ENCODE results near the gene PAX7. TPM values are rescaled to one million over a fixed set of nuclear protein-coding genes. Genes with fewer than 3 reads are reported as not detected.

PAX7 gene
- total and polyA plus RNA-seq, 2 donors (not counting 1 experiment from before 2014, with no cell fraction given) = not detected

DNA sequence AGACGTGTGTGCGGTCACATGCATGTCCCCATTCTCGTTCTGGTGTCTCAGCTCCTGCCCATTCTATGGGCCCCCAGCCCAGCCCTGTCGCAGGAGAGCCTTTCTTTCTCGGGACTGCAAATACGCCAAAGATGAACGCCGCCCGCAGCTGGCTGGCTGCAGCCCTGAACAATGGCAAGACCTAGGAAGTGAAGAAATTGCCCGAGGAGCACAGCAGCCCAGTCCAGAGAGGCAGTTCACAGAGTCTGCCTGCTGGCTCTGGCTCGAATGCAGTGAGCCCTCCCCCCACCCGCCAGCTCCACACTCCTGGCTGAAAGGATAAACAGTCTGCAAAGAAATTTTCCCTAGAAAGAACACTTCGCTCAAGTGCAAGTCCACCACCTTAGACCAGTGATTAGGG lies 23.3 kb downstream of the PAX7 start:
- H3K36me3 ChIP-seq (replicated peaks in 1 of 2; ENCODE audit: control extremely low read depth in 1 of 2, control insufficient read depth in 1 of 2, extremely low read depth in 1 of 2, insufficient read depth in 2 of 2, low read length in 1 of 2) = no peaks in the 10 kb centered on the region
- 33% methylated on average over 10 of the region's 13 CpGs for WGBS (ENCODE audit: insufficient coverage)
- DNase-seq (no peak), ATAC-seq (ENCODE audit: low read depth) (no peak)
- Mint-ChIP-seq H3K27ac (no peak overlapping the region), H3K9me3 (ENCODE audit: insufficient read depth) (no peaks in the 10 kb centered on the region), H3K27me3 (peaks cover 71% of the 10 kb centered on the region), H3K4me3 (no peak overlapping the region), H3K4me1 (no peaks in the 10 kb centered on the region)
- no peak for TF ChIP-seq EZH2 (IDR thresholded peaks at IDR 0.05; ENCODE audit: borderline replicate concordance, insufficient read depth, low read depth, low read length, poor library complexity, severe bottlenecking)
- TF ChIP-seq, protein P1, sequence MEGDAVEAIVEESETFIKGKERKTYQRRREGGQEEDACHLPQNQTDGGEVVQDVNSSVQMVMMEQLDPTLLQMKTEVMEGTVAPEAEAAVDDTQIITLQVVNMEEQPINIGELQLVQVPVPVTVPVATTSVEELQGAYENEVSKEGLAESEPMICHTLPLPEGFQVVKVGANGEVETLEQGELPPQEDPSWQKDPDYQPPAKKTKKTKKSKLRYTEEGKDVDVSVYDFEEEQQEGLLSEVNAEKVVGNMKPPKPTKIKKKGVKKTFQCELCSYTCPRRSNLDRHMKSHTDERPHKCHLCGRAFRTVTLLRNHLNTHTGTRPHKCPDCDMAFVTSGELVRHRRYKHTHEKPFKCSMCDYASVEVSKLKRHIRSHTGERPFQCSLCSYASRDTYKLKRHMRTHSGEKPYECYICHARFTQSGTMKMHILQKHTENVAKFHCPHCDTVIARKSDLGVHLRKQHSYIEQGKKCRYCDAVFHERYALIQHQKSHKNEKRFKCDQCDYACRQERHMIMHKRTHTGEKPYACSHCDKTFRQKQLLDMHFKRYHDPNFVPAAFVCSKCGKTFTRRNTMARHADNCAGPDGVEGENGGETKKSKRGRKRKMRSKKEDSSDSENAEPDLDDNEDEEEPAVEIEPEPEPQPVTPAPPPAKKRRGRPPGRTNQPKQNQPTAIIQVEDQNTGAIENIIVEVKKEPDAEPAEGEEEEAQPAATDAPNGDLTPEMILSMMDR (IDR thresholded peaks at IDR 0.05) = no peak
- no peak overlapping the region for H3K4me2 ChIP-seq (replicated peaks; ENCODE audit: low read depth, low read length, poor library complexity, severe bottlenecking)
- H3K4me1 ChIP-seq (ENCODE audit: control insufficient read depth in 2 of 2, insufficient read depth in 2 of 2, low read length in 2 of 2) = peaks cover 0 to 3% of the 10 kb centered on the region in 2 donors
- H3K79me2 ChIP-seq (ENCODE audit: control insufficient read depth, insufficient read depth, low read length) = no peaks in the 10 kb centered on the region
- POLR2A ChIA-PET = no interaction called here
- CTCF ChIA-PET = no interaction called here
- peaks cover 0 to 45% (median 25%) of the 10 kb centered on the region in 4 experiments for H3K27me3 ChIP-seq (replicated peaks in 1 of 4; ENCODE audit: control extremely low read depth in 1 of 4, control insufficient read depth in 3 of 4, insufficient read depth in 4 of 4, low read length in 3 of 4)
- no peak overlapping the region for H3K4me3 ChIP-seq (ENCODE audit: control extremely low read depth in 1 of 5, extremely low read depth in 1 of 5, insufficient read depth in 1 of 5, low read depth in 2 of 5, low read length in 4 of 5)
- H4K20me1 ChIP-seq (ENCODE audit: control insufficient read depth, insufficient read depth, low read length, poor library complexity, severe bottlenecking) = no peaks in the 10 kb centered on the region
- H3K9ac ChIP-seq (ENCODE audit: low read length) = no peak overlapping the region
- no peaks in the 10 kb centered on the region for H3K9me3 ChIP-seq (ENCODE audit: control extremely low read depth in 1 of 3, control insufficient read depth in 2 of 3, insufficient read depth in 1 of 3, low read length in 2 of 3)
- no peak overlapping the region for H3K27ac ChIP-seq (ENCODE audit: low read length in 2 of 2)
- intact Hi-C loops (cut with micrococcal nuclease) = no loop called here
- H2AFZ ChIP-seq (ENCODE audit: insufficient read depth, low read depth, low read length, poor library complexity, severe bottlenecking) = no peak overlapping the region

DNA sequence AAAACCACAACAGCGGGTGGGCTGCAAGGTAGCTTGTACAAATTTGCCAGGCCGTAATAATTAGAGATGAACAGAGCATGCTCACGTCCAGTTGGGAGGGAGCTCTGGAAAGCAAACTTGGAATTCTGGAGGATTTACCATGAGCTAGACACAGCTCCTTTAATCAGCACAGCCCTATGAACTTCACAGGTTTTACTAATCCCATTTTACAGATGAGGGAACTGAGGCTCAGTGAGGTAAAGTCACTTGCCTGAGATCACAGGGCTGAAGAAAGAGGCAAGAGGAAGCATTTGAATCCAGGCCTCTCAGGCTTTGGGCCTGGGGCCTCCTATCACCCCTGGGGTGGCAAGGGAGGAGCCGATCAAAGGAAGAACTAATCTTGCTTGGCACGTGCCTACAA lies 24.0 kb downstream of the PAX7 start:
- no peaks in the 10 kb centered on the region for H3K9me3 ChIP-seq (ENCODE audit: control extremely low read depth in 1 of 3, control insufficient read depth in 2 of 3, insufficient read depth in 1 of 3, low read length in 2 of 3)
- no peak overlapping the region for H3K27ac Mint-ChIP-seq
- DNase-seq (no peak), ATAC-seq (ENCODE audit: low read depth) (no peak)
- no peak overlapping the region for H3K4me3 ChIP-seq (ENCODE audit: control extremely low read depth in 1 of 5, extremely low read depth in 1 of 5, insufficient read depth in 1 of 5, low read depth in 2 of 5, low read length in 4 of 5)
- no peak overlapping the region for H3K9ac ChIP-seq (ENCODE audit: low read length)
- H3K27me3 Mint-ChIP-seq = peaks cover 66% of the 10 kb centered on the region
- POLR2A ChIA-PET = no interaction called here
- no peak overlapping the region for H3K4me2 ChIP-seq (replicated peaks; ENCODE audit: low read depth, low read length, poor library complexity, severe bottlenecking)
- H3K4me1 ChIP-seq (ENCODE audit: control insufficient read depth in 2 of 2, insufficient read depth in 2 of 2, low read length in 2 of 2) = peaks cover 0 to 3% of the 10 kb centered on the region in 2 donors
- WGBS (ENCODE audit: insufficient coverage) = 93% methylated on average over 3 of the region's 5 CpGs
- no peak overlapping the region for H2AFZ ChIP-seq (ENCODE audit: insufficient read depth, low read depth, low read length, poor library complexity, severe bottlenecking)
- H3K4me3 Mint-ChIP-seq = no peak overlapping the region
- no peak for TF ChIP-seq EZH2 (IDR thresholded peaks at IDR 0.05; ENCODE audit: borderline replicate concordance, insufficient read depth, low read depth, low read length, poor library complexity, severe bottlenecking)
- TF ChIP-seq, protein P1 (IDR thresholded peaks at IDR 0.05) = no peak
- H3K27ac ChIP-seq (ENCODE audit: low read length in 2 of 2) = no peak overlapping the region
- H3K27me3 ChIP-seq (replicated peaks in 1 of 4; ENCODE audit: control extremely low read depth in 1 of 4, control insufficient read depth in 3 of 4, insufficient read depth in 4 of 4, low read length in 3 of 4) = peaks cover 0 to 38% (median 23%) of the 10 kb centered on the region in 4 experiments
- no peaks in the 10 kb centered on the region for H3K79me2 ChIP-seq (ENCODE audit: control insufficient read depth, insufficient read depth, low read length)
- intact Hi-C loops (cut with micrococcal nuclease) = no loop called here
- CTCF ChIA-PET = interaction anchor here (0.6 kb wide), 1 partner anchor 23 kb away, joined by 3 read pairs; no protein-coding TSS in a partner anchor
- H3K4me1 Mint-ChIP-seq = no peaks in the 10 kb centered on the region
- H3K9me3 Mint-ChIP-seq (ENCODE audit: insufficient read depth) = no peaks in the 10 kb centered on the region
- no peaks in the 10 kb centered on the region for H4K20me1 ChIP-seq (ENCODE audit: control insufficient read depth, insufficient read depth, low read length, poor library complexity, severe bottlenecking)
- no peaks in the 10 kb centered on the region for H3K36me3 ChIP-seq (replicated peaks in 1 of 2; ENCODE audit: control extremely low read depth in 1 of 2, control insufficient read depth in 1 of 2, extremely low read depth in 1 of 2, insufficient read depth in 2 of 2, low read length in 1 of 2)

All from B cell (primary cell).